HCT116 (cell line): ENCODE data around the gene TPST1. TPM values are rescaled to one million over a fixed set of nuclear protein-coding genes. Genes with fewer than 3 reads are reported as not detected.

Experiments used
- ATAC-seq: fragments of 200-7000 bp; cut with Tn5 transposase; 2 replicates; pipeline ENCODE4 v1.9.1; 2020; ENCODE audit warnings: mild to moderate bottlenecking, moderate library complexity
- BruUV-seq: library from RNA; stranded (reverse); fragments of 400-500 nt; replicated peaks from 2 replicates; lab custom pipeline; 2021; lab: Mats Ljungman, UMichigan
- CTCF ChIA-PET: fragments of 300-600 bp; sonication (Branson Sonifier 250); formaldehyde crosslinking; loops from one replicate; lab custom pipeline; 2021; ENCODE audit warnings: antibody characterized with exemption; lab: Charles Lee
- POLR2A ChIA-PET: fragments of 300-600, 350-600 bp; sonication (Branson Sonifier 250); formaldehyde crosslinking; loops from one replicate; lab custom pipeline; 2021; ENCODE audit warnings: antibody characterized with exemption; lab: Charles Lee
- RAD21 ChIA-PET, 2 experiments: fragments of 300-600 bp; sonication (Branson Sonifier 250); formaldehyde crosslinking; loops; one replicate each; lab custom pipeline; 2023; ENCODE audit warnings: low total read pairs in 2 of 2; ENCODE audit not compliant: uncharacterized antibody in 2 of 2, unreplicated experiment in 2 of 2, low non-redundant PET in 1 of 2; lab: Charles Lee
- DNase-seq: peaks from one replicate; pipeline ENCODE4 v3.0.0-alpha.2; 2010; ENCODE audit warnings: low read depth, low spot score
- H2AFZ ChIP-seq: fragments of 200-600 bp; shearing (Covaris generic), sonication (generic); 2 replicates; pipeline ENCODE4 v1.6.1; 2017; ENCODE audit warnings: low read depth, mixed run types, mixed read lengths, antibody characterized with exemption, low read length; ENCODE audit not compliant: poor library complexity, severe bottlenecking
- H3K27ac ChIP-seq: 2 replicates; pipeline ENCODE4 v1.5.1; 2012; ENCODE audit warnings: low read depth, low read length
- H3K27me3 ChIP-seq: fragments of 200-600 bp; sonication (generic); 2 replicates; pipeline ENCODE4 v1.6.1; 2016; ENCODE audit warnings: mixed run types, low read length, mixed read lengths; ENCODE audit not compliant: insufficient read depth
- H3K36me3 ChIP-seq, 2 experiments: fragments of 200-500 bp in 1 of 2; fragments of 200-600 bp in 1 of 2; sonication (Bioruptor generic) in 1 of 2; sonication (generic) in 1 of 2; 2 replicates each; pipeline versions ENCODE4 v1.5.1 to v1.6.1; 2014 to 2016; ENCODE audit warnings: low read length in 2 of 2, inconsistent platforms in 1 of 2, mixed read lengths in 1 of 2, mixed run types in 1 of 2; ENCODE audit not compliant: insufficient read depth in 2 of 2, control insufficient read depth in 1 of 2
- H3K4me1 ChIP-seq, 2 experiments: fragments of 200-600 bp in 1 of 2; sonication (generic) in 1 of 2; 2 replicates each; pipeline versions ENCODE4 v1.5.1 to v1.6.1; 2012 to 2017; ENCODE audit warnings: low read length in 2 of 2, inconsistent platforms in 1 of 2, mild to moderate bottlenecking in 1 of 2, mixed read lengths in 1 of 2, mixed run types in 1 of 2, moderate library complexity in 1 of 2; ENCODE audit not compliant: insufficient read depth in 2 of 2, control insufficient read depth in 1 of 2
- H3K4me2 ChIP-seq: fragments of 200-600 bp; sonication (generic); 2 replicates; pipeline ENCODE4 v1.6.1; 2017; ENCODE audit warnings: mixed run types, low read length, mixed read lengths
- H3K4me3 ChIP-seq, 2 experiments: fragments of 200-600 bp in 1 of 2; sonication (generic) in 1 of 2; replicated peaks in 1 of 2; 2 replicates each; pipeline ENCODE4 v1.5.1; 2011 to 2016; ENCODE audit warnings: low read length in 2 of 2, control low read depth in 1 of 2, low read depth in 1 of 2, mild to moderate bottlenecking in 1 of 2, mixed read lengths in 1 of 2, mixed run types in 1 of 2
- H3K79me2 ChIP-seq: fragments of 200-600 bp; sonication (generic); 2 replicates; pipeline ENCODE4 v1.6.1; 2017; ENCODE audit warnings: mild to moderate bottlenecking, mixed run types, low read length, moderate library complexity, mixed read lengths; ENCODE audit not compliant: insufficient read depth
- H3K9ac ChIP-seq: fragments of 200-600 bp; sonication (generic); 2 replicates; pipeline ENCODE4 v1.6.1; 2016; ENCODE audit warnings: low read length, mixed read lengths
- H3K9me2 ChIP-seq: fragments of 200-600 bp; sonication (generic), shearing (Covaris generic); 2 replicates; pipeline ENCODE4 v1.6.1; 2017; ENCODE audit warnings: mixed run types, mild to moderate bottlenecking, moderate library complexity; ENCODE audit not compliant: insufficient read depth
- H3K9me3 ChIP-seq, 2 experiments: fragments of 200-500 bp in 1 of 2; fragments of 200-600 bp in 1 of 2; sonication (Bioruptor generic) in 1 of 2; sonication (generic) in 1 of 2; 2 replicates each; pipeline ENCODE4 v1.6.1; 2014 to 2017; ENCODE audit warnings: low read length in 2 of 2, mixed read lengths in 2 of 2, inconsistent platforms in 1 of 2, low read depth in 1 of 2, mild to moderate bottlenecking in 1 of 2, mixed run types in 1 of 2, moderate library complexity in 1 of 2; ENCODE audit not compliant: control insufficient read depth in 1 of 2, insufficient read depth in 1 of 2
- H4K20me1 ChIP-seq: fragments of 200-600 bp; sonication (generic), shearing (Covaris generic); 2 replicates; pipeline ENCODE4 v1.6.1; 2017; ENCODE audit warnings: mixed run types, mild to moderate bottlenecking, moderate library complexity; ENCODE audit not compliant: insufficient read depth
- EGR1 ChIP-seq: IDR thresholded peaks from 2 replicates; pipeline ENCODE4 v1.6.1; 2012; ENCODE audit warnings: low read depth
- ELF1 ChIP-seq: IDR thresholded peaks from 2 replicates; pipeline ENCODE4 v1.6.1; 2012; ENCODE audit warnings: low read depth, borderline replicate concordance
- EZH2 ChIP-seq: fragments of 200-600 bp; sonication (generic); IDR thresholded peaks from 2 replicates; pipeline ENCODE4 v1.6.1; 2017; ENCODE audit warnings: antibody characterized with exemption, mixed run types
- EZH2phosphoT487 ChIP-seq: fragments of 200-600 bp; IDR thresholded peaks from 2 replicates; pipeline ENCODE4 v1.6.1; 2018; ENCODE audit warnings: antibody characterized with exemption, borderline replicate concordance
- POLR2A ChIP-seq: IDR thresholded peaks from 2 replicates; pipeline ENCODE4 v1.7.0; 2011; ENCODE audit warnings: borderline replicate concordance; ENCODE audit not compliant: insufficient read depth, insufficient read length; ENCODE audit errors: extremely low read depth
- POLR2AphosphoS5 ChIP-seq: IDR thresholded peaks from 2 replicates; pipeline ENCODE4 v1.6.1; 2011; ENCODE audit warnings: mild to moderate bottlenecking, low read depth, low read length, moderate library complexity
- RAD21 ChIP-seq: IDR thresholded peaks from 2 replicates; pipeline ENCODE4 v1.6.1; 2012; ENCODE audit warnings: low read depth, mild to moderate bottlenecking
- SIN3A ChIP-seq: IDR thresholded peaks from 2 replicates; pipeline ENCODE4 v1.6.1; 2012; ENCODE audit warnings: low read depth
- SP1 ChIP-seq: IDR thresholded peaks from 2 replicates; pipeline ENCODE4 v1.6.1; 2012; ENCODE audit warnings: low read depth
- TCF7L2 ChIP-seq: IDR thresholded peaks from 2 replicates; pipeline ENCODE4 v1.7.0; 2011; ENCODE audit warnings: borderline replicate concordance, inconsistent platforms; ENCODE audit not compliant: insufficient read depth, insufficient read length; ENCODE audit errors: extremely low read depth
- YY1 ChIP-seq: IDR thresholded peaks from 2 replicates; pipeline ENCODE4 v1.6.1; 2011; ENCODE audit warnings: low read length, low read depth, moderate library complexity, mild to moderate bottlenecking; ENCODE audit not compliant: insufficient replicate concordance; ENCODE audit errors: extremely low read depth
- ZFX ChIP-seq: fragments of 450-650 bp; IDR thresholded peaks from 2 replicates; pipeline ENCODE4 v1.6.1; 2017
- ZNF274 ChIP-seq: fragments of 200-500 bp; sonication (Bioruptor generic); IDR thresholded peaks from 2 replicates; pipeline ENCODE4 v1.6.1; 2014; ENCODE audit warnings: mild to moderate bottlenecking, low read depth, low read length, inconsistent platforms
- intact Hi-C: fragments of 100-400 bp; cut with micrococcal nuclease; formaldehyde crosslinking; loops from 2 replicates; pipeline ENCODE4 v1.10.0; 2022
- total RNA-seq: library from RNA; stranded (reverse); gene quantifications from one replicate; pipeline ENCODE4 v1.2.1, GENCODE V29; 2021; ENCODE audit not compliant: unreplicated experiment
- TF ChIP-seq, protein P1 (sequence below): IDR thresholded peaks from 2 replicates; pipeline ENCODE4 v1.6.1; 2012
- TF ChIP-seq, protein P2 (sequence below): IDR thresholded peaks from 2 replicates; pipeline ENCODE4 v1.6.1; 2012; ENCODE audit warnings: low read depth
- TF ChIP-seq, protein P3 (sequence below), 3 experiments: fragments of 200-600 bp in 1 of 3; sonication (generic) in 1 of 3; IDR thresholded peaks in 2 of 3; conservative IDR thresholded peaks in 1 of 3; 2 replicates each; pipeline ENCODE4 v1.5.1; 2012 to 2017; ENCODE audit warnings: low read depth in 2 of 3, low read length in 2 of 3, antibody characterized with exemption in 1 of 3, borderline replicate concordance in 1 of 3, control low read depth in 1 of 3, mild to moderate bottlenecking in 1 of 3, mixed read lengths in 1 of 3, mixed run types in 1 of 3, moderate library complexity in 1 of 3; ENCODE audit not compliant: insufficient read depth in 1 of 3

The TPST1 gene
- total RNA-seq, 1 experiment from 2014 or later, result 11.4 TPM

DNA sequence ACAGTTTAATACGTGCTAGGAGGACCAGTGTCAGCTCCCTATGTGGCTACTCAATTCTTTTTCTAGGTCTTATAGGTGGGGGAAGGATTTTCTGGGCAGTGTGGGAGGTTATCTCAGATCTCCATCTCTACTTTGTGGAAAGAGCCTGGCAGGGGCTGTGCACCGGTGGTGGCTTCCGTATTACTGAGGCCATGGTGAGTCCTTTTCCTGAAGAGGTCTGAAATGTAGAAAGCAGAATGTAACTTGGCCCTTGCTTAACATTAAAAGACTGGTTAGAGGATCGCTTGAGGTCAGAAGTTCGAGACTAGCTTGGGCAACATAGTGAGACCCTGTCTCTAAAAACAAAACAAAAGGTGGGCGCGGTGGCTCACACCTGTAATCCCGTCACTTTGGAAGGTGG is 2.7 kb upstream of the TPST1 start:
- no peaks in the 10 kb centered on the region for H3K36me3 ChIP-seq
- BruUV-seq, result no TSS peak
- ChIA-PET RAD21 (no interaction called here), CTCF (no interaction called here), POLR2A (no interaction called here)
- ATAC-seq, result no peak
- H3K27me3 ChIP-seq, result no peaks in the 10 kb centered on the region
- no peak overlapping the region for H3K4me3 ChIP-seq
- no peak overlapping the region for H3K9ac ChIP-seq
- H3K79me2 ChIP-seq, result peaks cover 10% of the 10 kb centered on the region; the same call in 1 of the 2 replicates
- no peak overlapping the region for H3K27ac ChIP-seq
- no peaks in the 10 kb centered on the region for H3K9me2 ChIP-seq
- H4K20me1 ChIP-seq, result no peaks in the 10 kb centered on the region
- H3K4me1 ChIP-seq, result peaks cover 5 to 20% of the 10 kb centered on the region in 2 experiments; a peak in 3 of 4 replicates
- TF ChIP-seq, protein P1, sequence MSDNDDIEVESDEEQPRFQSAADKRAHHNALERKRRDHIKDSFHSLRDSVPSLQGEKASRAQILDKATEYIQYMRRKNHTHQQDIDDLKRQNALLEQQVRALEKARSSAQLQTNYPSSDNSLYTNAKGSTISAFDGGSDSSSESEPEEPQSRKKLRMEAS, result no peak
- TF ChIP-seq ELF1 (no peak), POLR2A (no peak), ZNF274 (no peak), ZFX (no peak), TCF7L2 (no peak), POLR2AphosphoS5 (no peak), RAD21 (no peak), EGR1 (no peak), YY1 (no peak), SIN3A (no peak), SP1 (no peak), EZH2phosphoT487 (no peak), EZH2 (no peak)
- TF ChIP-seq, protein P2, sequence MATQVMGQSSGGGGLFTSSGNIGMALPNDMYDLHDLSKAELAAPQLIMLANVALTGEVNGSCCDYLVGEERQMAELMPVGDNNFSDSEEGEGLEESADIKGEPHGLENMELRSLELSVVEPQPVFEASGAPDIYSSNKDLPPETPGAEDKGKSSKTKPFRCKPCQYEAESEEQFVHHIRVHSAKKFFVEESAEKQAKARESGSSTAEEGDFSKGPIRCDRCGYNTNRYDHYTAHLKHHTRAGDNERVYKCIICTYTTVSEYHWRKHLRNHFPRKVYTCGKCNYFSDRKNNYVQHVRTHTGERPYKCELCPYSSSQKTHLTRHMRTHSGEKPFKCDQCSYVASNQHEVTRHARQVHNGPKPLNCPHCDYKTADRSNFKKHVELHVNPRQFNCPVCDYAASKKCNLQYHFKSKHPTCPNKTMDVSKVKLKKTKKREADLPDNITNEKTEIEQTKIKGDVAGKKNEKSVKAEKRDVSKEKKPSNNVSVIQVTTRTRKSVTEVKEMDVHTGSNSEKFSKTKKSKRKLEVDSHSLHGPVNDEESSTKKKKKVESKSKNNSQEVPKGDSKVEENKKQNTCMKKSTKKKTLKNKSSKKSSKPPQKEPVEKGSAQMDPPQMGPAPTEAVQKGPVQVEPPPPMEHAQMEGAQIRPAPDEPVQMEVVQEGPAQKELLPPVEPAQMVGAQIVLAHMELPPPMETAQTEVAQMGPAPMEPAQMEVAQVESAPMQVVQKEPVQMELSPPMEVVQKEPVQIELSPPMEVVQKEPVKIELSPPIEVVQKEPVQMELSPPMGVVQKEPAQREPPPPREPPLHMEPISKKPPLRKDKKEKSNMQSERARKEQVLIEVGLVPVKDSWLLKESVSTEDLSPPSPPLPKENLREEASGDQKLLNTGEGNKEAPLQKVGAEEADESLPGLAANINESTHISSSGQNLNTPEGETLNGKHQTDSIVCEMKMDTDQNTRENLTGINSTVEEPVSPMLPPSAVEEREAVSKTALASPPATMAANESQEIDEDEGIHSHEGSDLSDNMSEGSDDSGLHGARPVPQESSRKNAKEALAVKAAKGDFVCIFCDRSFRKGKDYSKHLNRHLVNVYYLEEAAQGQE, result no peak
- TF ChIP-seq, protein P3, sequence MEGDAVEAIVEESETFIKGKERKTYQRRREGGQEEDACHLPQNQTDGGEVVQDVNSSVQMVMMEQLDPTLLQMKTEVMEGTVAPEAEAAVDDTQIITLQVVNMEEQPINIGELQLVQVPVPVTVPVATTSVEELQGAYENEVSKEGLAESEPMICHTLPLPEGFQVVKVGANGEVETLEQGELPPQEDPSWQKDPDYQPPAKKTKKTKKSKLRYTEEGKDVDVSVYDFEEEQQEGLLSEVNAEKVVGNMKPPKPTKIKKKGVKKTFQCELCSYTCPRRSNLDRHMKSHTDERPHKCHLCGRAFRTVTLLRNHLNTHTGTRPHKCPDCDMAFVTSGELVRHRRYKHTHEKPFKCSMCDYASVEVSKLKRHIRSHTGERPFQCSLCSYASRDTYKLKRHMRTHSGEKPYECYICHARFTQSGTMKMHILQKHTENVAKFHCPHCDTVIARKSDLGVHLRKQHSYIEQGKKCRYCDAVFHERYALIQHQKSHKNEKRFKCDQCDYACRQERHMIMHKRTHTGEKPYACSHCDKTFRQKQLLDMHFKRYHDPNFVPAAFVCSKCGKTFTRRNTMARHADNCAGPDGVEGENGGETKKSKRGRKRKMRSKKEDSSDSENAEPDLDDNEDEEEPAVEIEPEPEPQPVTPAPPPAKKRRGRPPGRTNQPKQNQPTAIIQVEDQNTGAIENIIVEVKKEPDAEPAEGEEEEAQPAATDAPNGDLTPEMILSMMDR (IDR thresholded peaks at IDR 0.05 in 2 of 3, conservative IDR thresholded peaks at IDR 0.05 in 1 of 3; ENCODE audit: borderline replicate concordance in 1 of 3, insufficient read depth in 1 of 3, low read depth in 2 of 3, low read length in 2 of 3), result no peak
- no peak overlapping the region for H2AFZ ChIP-seq
- intact Hi-C loops, result no loop called here
- no peak overlapping the region for H3K4me2 ChIP-seq
- H3K9me3 ChIP-seq, result no peaks in the 10 kb centered on the region
- DNase-seq, result no peak
